HG02852 (cell line): ENCODE results near the gene KCNK15.
"Not testable (repeated sequence)": the region's sequence is repeated elsewhere in the genome, so short reads cannot be mapped to it uniquely, and the experiment has no call there.

Experiments used
- ATAC-seq: cut with Tn5 transposase; IDR thresholded peaks from one replicate; pipeline ENCODE4 v1.9.1; 2021; ENCODE audit warnings: mild to moderate bottlenecking, moderate library complexity; ENCODE audit not compliant: unreplicated experiment

KCNK15 gene

DNA sequence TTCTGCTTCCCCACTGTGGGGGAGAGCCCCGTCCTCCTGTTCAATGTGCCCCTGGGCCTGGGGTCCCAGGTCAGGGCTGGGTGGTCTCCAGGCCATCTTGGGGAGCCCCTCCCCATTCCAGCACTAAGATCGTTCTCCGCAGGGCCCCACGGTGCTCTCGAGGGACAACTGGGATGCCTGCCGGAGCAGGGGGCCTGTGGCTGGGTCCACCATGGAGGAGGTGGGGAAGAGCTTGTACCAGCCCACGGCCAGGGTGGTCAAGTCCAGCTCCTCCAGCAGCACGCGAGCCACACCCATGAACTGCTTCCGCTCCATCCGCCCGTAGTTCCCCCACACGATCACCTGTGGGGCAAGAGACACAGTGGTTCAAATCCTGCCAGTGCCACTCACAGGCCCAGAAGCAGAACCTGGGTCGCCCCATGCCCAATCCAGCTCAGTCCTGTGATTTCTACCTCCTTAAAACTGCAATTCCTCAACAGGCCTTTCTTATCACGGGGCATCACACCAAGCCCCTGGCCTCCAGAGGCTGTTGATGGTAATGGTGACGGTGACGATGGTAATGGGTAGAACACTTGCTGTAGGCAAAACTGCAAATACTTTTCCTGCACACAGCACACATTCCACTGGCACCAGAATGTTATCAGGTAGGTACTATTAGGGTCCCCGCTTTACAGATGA lies 10.5 kb downstream of the KCNK15 start:
- ATAC-seq: no peak

GRCh38 chr20:44756956-44757355 lies 11.3 kb downstream of the KCNK15 start:
- ATAC-seq: no peak

DNA sequence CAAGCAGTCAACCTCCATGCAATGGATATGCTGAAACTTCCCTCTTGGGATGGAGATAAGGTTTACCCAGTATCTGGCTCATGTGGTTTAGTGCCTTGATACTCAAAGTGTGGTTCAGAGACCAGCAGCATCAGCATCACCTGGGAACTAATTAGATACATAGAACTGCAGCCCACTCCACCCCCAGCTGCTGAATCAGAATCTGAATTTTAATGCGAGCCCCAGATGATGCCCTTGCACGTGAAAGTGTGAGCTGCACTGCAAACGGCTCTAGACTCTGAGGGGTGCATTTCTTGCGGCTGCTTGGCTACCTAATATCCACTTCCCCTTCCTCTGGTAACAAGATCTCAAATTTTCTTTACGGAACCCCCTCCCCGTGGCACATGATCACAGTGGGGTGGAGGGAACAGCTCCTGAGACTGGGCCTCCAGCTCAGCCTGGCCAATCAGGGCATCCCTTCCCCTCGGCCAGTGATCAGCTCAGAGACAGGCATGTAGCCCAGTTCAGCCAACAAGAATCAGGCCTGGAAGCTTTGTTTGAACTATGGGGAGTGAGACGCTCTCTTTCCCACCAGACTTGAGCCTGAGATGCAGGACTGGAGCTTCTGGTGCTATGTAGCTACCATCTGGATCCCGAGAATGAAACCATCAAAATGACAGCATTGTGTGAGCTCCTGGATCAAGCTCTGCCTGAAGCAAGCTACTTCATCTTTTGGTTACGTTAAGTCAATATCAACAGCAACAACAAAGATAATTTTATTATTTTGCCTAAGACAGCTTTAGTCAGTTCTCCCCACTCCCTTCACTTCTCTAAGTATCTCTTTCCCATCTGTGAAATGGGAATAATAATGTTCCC lies 12.8 kb downstream of the KCNK15 start:
- no peak for ATAC-seq

DNA sequence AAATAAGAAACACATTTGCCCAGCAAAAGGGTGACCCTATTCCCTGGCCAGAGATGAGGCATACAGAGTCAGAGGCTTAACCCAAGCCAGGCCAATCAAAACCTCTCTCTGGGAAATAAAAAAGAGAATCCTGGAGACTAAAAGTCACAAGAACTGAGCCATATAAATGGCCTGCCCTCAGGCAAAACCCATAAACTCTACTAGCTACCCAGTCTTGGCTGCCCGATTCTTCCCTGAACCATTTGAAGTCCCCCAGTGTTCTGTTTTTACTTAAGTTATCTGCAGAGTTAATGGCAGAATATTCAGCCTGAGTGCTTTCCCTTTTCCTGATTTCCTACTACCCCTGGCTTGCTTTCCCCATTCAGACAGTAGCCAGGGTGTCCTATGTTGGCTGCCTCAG lies 13.9 kb downstream of the KCNK15 start:
- no peak for ATAC-seq

DNA sequence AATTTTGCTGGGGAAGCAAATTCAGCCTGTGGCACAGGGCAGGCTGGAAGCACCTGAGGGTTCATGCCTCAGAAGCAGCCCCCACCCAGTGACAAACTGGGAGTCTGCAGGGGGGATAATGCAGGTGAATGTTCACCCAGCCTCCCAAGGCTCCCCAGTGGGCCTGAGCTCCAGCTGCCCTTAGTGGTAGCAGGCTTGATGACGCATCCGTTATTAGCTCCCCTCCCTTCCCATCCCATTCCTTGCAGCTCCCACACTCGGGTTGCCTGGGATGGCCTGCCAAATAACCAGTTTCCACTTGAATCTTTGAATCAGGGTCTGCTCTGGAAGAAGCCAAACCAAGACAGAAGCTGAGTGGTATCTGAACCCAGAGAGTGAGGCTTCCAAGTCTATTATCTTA lies 15.8 kb downstream of the KCNK15 start:
- no peak for ATAC-seq

GRCh38 chr20:44762466-44763140 lies 16.9 kb downstream of the KCNK15 start:
- ATAC-seq: no peak

GRCh38 chr20:44763798-44764197 lies 18.1 kb downstream of the KCNK15 start:
- ATAC-seq: not testable (repeated sequence)

GRCh38 chr20:44765091-44765490 lies 19.4 kb downstream of the KCNK15 start:
- ATAC-seq: no peak

- no peak for ATAC-seq
Observed at GRCh38 chr20:44765701-44766347, 20.2 kb downstream of the KCNK15 start.

- no peak for ATAC-seq
Observed at GRCh38 chr20:44768256-44768655, 22.6 kb downstream of the KCNK15 start.

GRCh38 chr20:44768854-44769480 lies 23.3 kb downstream of the KCNK15 start:
- ATAC-seq: no peak

GRCh38 chr20:44769481-44769863 lies 23.8 kb downstream of the KCNK15 start:
- ATAC-seq: no peak

DNA sequence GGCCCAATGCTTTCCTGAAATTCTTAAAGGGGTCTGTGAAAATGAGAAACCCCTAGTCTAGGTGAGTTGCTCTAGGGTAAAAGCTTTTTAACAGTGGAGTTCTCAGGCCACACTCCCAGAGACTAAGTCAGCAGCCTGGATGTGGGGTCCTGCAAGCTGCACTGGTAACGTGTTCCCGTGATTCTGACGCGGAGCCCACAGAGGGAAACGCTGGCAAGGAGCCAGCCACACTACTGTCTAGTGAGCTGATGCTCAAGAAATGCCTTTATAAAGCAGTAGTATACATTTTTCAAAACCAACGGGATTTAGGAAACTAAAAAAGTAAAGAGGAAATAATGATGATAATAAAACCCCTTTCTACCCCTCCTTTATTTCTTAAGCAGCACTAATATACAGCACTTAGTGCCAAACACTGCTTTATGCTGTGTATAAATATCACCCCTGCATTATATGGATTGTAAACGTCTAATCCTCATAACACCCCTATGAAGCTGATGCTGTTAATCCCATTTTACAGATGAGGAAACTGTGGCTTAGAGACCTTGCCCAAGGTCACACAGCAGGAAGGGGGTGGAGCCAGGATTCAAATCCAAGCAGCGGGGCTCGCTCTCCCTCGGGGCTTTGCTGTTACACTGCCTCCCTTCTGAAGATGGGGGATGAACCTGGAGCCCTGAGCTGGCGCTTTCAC lies 25.0 kb downstream of the KCNK15 start:
- no peak for ATAC-seq

GRCh38 chr20:44771172-44771535 lies 25.5 kb downstream of the KCNK15 start:
- no peak for ATAC-seq

DNA sequence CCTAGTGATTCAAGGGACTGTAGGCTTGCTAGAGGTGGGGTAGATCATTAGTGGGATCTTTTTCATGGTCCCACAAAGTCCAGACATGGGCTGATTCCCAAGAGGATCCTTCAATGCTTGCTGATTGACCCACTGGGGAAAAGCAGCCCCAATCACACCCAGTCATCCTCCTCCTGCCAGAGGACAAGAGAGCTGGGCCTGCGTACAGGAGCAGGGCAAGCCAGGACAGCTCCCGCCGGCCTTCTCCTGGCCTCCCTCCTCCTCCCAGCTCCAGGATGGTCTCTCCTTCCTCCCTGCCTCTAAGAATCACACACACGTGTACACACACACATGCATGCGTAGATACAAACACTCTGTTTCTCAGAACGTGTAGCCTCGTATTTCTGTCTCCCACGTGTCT lies 27.0 kb downstream of the KCNK15 start:
- no peak for ATAC-seq

- ATAC-seq: no peak
Observed at GRCh38 chr20:44773070-44773829, 27.6 kb downstream of the KCNK15 start.

GRCh38 chr20:44776980-44777379 lies 31.3 kb downstream of the KCNK15 start:
- no peak for ATAC-seq

DNA sequence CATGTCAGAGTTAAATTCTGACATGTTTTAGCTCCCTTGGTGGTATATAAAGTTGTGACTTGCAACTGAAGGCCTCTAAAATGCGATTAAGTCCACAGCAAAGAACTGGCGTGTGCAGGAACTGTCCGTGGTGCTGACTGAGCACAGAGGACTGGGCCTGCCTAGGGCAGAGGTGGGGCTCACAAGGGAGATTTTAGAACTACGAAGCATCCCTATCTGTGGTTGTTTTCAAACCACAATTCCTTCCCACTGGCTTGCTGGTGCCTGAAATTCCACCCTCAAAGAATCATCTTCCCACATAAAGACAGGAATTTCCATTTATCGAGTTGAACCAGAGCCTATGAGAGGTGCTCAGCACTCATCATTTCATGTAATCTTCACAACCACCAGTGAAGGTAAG lies 34.6 kb downstream of the KCNK15 start:
- no peak for ATAC-seq

- ATAC-seq: no peak
Observed at GRCh38 chr20:44781118-44781517, 35.5 kb downstream of the KCNK15 start.

GRCh38 chr20:44781791-44782190 lies 36.1 kb downstream of the KCNK15 start:
- no peak for ATAC-seq
